ENCODE data around the gene ADCY2. TPM values are rescaled to one million over a fixed set of nuclear protein-coding genes. Genes with fewer than 3 reads are reported as not detected.

The ADCY2 gene
- total RNA-seq, 1 experiment from 2014 or later, result not detected

DNA sequence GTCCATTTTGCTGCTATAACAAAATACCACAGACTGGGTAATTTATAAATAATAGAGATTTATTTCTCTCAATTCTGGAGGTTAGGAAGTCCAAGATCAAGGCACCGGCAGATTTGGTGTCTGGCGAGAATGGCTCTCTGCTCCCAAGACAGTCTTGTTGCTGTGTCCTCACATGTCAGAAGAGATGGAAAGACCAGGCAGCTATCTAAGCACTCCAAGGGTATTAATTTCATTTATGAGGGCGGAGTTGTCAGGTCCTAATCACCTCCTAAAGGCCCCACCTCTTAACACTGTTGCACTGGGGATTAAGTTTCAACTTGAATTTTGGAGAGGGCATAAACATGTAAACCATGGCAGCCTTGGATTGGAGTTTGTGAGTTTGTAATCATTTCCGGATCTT, 30.3 kb downstream of the ADCY2 start:
- Histone ChIP-seq H3K27me3 (replicated peaks; ENCODE audit: control insufficient read depth, insufficient read depth, low read length) (no peaks in the 10 kb centered on the region), H3K4me1 (no peaks in the 10 kb centered on the region), H3K4me3 (ENCODE audit: low read depth, low read length) (no peak overlapping the region), H3K9me3 (no peaks in the 10 kb centered on the region), H3K36me3 (ENCODE audit: control insufficient read depth, insufficient read depth, low read length) (no peaks in the 10 kb centered on the region)
- Mint-ChIP-seq H3K9me3 (ENCODE audit: unreplicated experiment) (no peaks in the 10 kb centered on the region), H3K27me3 (ENCODE audit: insufficient read depth, unreplicated experiment) (no peaks in the 10 kb centered on the region), H3K27ac (ENCODE audit: unreplicated experiment) (no peak overlapping the region), H3K36me3 (ENCODE audit: insufficient read depth, unreplicated experiment) (no peaks in the 10 kb centered on the region), H3K4me3 (ENCODE audit: unreplicated experiment) (no peak overlapping the region), H3K4me1 (ENCODE audit: low read depth, unreplicated experiment) (no peaks in the 10 kb centered on the region)
- TF ChIP-seq, protein P1, sequence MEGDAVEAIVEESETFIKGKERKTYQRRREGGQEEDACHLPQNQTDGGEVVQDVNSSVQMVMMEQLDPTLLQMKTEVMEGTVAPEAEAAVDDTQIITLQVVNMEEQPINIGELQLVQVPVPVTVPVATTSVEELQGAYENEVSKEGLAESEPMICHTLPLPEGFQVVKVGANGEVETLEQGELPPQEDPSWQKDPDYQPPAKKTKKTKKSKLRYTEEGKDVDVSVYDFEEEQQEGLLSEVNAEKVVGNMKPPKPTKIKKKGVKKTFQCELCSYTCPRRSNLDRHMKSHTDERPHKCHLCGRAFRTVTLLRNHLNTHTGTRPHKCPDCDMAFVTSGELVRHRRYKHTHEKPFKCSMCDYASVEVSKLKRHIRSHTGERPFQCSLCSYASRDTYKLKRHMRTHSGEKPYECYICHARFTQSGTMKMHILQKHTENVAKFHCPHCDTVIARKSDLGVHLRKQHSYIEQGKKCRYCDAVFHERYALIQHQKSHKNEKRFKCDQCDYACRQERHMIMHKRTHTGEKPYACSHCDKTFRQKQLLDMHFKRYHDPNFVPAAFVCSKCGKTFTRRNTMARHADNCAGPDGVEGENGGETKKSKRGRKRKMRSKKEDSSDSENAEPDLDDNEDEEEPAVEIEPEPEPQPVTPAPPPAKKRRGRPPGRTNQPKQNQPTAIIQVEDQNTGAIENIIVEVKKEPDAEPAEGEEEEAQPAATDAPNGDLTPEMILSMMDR (IDR thresholded peaks at IDR 0.05; ENCODE audit: insufficient read depth in 1 of 2, low read depth in 1 of 2, low read length in 1 of 2, severe bottlenecking in 1 of 2, unreplicated experiment in 1 of 2), result no peak
- no peak for DNase-seq
- intact Hi-C loops (cut with micrococcal nuclease; ENCODE audit: unreplicated experiment), result no loop called here
- ChIA-PET CTCF (no interaction called here), POLR2A (no interaction called here)
- BruUV-seq (replicated peaks), result no TSS peak

DNA sequence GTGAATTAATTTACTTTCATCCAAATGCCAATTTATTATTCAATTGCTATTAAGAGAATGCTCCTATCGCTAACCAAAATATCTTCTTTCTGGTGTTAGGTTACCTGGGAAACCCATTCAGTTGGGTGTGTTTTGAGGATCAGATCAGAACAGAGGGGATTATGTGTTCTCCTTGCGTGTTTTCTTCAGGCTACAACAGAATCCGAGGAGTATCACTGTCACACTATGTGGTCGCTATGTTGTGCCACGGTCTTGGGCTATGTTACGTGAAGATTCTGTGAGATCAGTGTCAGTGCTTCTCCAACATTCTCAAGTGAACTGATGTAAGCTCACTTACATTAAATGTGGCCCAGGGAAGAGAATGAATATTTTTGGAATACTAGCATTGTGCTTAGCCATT, 39.0 kb downstream of the ADCY2 start:
- peaks cover 6% of the 10 kb centered on the region for H3K27me3 Mint-ChIP-seq (ENCODE audit: insufficient read depth, unreplicated experiment)
- H3K4me3 ChIP-seq (ENCODE audit: low read depth, low read length), result no peak overlapping the region
- no peaks in the 10 kb centered on the region for H3K9me3 ChIP-seq
- no peak overlapping the region for H3K4me3 Mint-ChIP-seq (ENCODE audit: unreplicated experiment)
- intact Hi-C loops (cut with micrococcal nuclease; ENCODE audit: unreplicated experiment), result no loop called here
- TF ChIP-seq, protein P1 (IDR thresholded peaks at IDR 0.05; ENCODE audit: insufficient read depth in 1 of 2, low read depth in 1 of 2, low read length in 1 of 2, severe bottlenecking in 1 of 2, unreplicated experiment in 1 of 2), result no peak
- ChIA-PET POLR2A (no interaction called here), CTCF (no interaction called here)
- H3K27me3 ChIP-seq (replicated peaks; ENCODE audit: control insufficient read depth, insufficient read depth, low read length), result no peaks in the 10 kb centered on the region
- H3K4me1 ChIP-seq, result no peaks in the 10 kb centered on the region
- H3K4me1 Mint-ChIP-seq (ENCODE audit: low read depth, unreplicated experiment), result no peaks in the 10 kb centered on the region
- no peaks in the 10 kb centered on the region for H3K36me3 Mint-ChIP-seq (ENCODE audit: insufficient read depth, unreplicated experiment)
- no peak overlapping the region for H3K27ac Mint-ChIP-seq (ENCODE audit: unreplicated experiment)
- no TSS peak for BruUV-seq (replicated peaks)
- H3K9me3 Mint-ChIP-seq (ENCODE audit: unreplicated experiment), result peaks cover 8% of the 10 kb centered on the region
- no peaks in the 10 kb centered on the region for H3K36me3 ChIP-seq (ENCODE audit: control insufficient read depth, insufficient read depth, low read length)
- DNase-seq, result no peak

DNA sequence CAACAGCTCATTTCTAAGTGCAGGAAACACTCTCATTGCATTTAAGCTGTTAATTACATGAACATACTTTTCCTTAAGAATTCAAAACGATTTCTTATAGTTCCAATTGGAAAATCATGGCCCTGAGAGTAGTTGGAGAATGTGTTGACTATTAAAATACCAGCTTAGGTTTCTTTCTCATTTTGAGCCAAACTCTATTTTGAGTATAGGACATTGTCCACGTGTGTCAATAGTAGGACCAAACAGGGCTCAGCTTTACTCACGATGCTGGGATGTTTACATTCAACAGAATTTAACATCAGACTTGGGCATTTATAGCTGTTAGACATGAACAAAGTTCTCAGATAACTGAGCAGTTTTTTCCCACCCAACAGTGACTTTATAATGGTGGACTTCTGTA, 39.6 kb downstream of the ADCY2 start:
- POLR2A ChIA-PET, result no interaction called here
- Histone ChIP-seq H3K4me1 (no peaks in the 10 kb centered on the region), H3K36me3 (ENCODE audit: control insufficient read depth, insufficient read depth, low read length) (no peaks in the 10 kb centered on the region), H3K4me3 (ENCODE audit: low read depth, low read length) (no peak overlapping the region), H3K27me3 (replicated peaks; ENCODE audit: control insufficient read depth, insufficient read depth, low read length) (no peaks in the 10 kb centered on the region), H3K9me3 (no peaks in the 10 kb centered on the region)
- intact Hi-C loops (cut with micrococcal nuclease; ENCODE audit: unreplicated experiment), result no loop called here
- peaks cover 10% of the 10 kb centered on the region for H3K9me3 Mint-ChIP-seq (ENCODE audit: unreplicated experiment)
- no peak for DNase-seq
- H3K27me3 Mint-ChIP-seq (ENCODE audit: insufficient read depth, unreplicated experiment), result peaks cover 6% of the 10 kb centered on the region
- H3K36me3 Mint-ChIP-seq (ENCODE audit: insufficient read depth, unreplicated experiment), result no peaks in the 10 kb centered on the region
- no peaks in the 10 kb centered on the region for H3K4me1 Mint-ChIP-seq (ENCODE audit: low read depth, unreplicated experiment)
- CTCF ChIA-PET, result no interaction called here
- no peak overlapping the region for H3K27ac Mint-ChIP-seq (ENCODE audit: unreplicated experiment)
- BruUV-seq (replicated peaks), result no TSS peak
- TF ChIP-seq, protein P1 (IDR thresholded peaks at IDR 0.05; ENCODE audit: insufficient read depth in 1 of 2, low read depth in 1 of 2, low read length in 1 of 2, severe bottlenecking in 1 of 2, unreplicated experiment in 1 of 2), result no peak
- H3K4me3 Mint-ChIP-seq (ENCODE audit: unreplicated experiment), result no peak overlapping the region

Measured in Caco-2 (cell line).